ENCODE results near the gene C17orf75. TPM values are rescaled to one million over a fixed set of nuclear protein-coding genes. Genes with fewer than 3 reads are reported as not detected.

Gene C17orf75
- total RNA-seq, 1 donor from 2014 or later = 19.4 TPM

DNA sequence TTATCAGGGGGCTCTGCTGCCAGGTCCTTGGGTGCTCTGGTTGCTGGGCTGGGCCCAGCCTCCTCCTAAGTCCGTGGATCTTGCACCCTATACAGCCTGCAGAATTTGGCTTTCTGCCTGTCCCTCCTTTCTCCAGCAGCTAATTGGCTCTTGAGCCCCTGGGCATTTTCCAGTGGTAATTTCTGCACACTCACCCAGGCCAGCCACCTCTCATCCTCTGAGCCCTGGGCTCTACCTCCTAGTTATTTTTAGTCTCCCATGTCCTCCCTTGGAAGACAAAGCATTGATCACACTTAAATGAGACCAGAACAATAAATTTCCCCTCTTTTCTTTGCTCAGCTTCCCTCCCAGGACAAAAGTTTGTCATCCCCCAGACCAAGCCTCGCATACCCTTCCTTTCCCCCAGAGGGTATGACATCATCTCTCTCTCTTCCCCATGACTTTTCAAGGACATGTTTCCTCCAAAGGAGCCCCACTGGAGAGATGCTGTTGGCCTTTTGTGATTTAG, 38.1 kb downstream of the C17orf75 start:
- Mint-ChIP-seq H3K36me3 (ENCODE audit: unreplicated experiment) (no peaks in the 10 kb centered on the region), H3K9me3 (ENCODE audit: unreplicated experiment) (no peaks in the 10 kb centered on the region), H3K27me3 (ENCODE audit: unreplicated experiment) (peaks cover 3% of the 10 kb centered on the region), H3K4me1 (ENCODE audit: unreplicated experiment) (peaks cover 15% of the 10 kb centered on the region), H3K4me3 (ENCODE audit: unreplicated experiment) (no peak overlapping the region), H3K27ac (ENCODE audit: unreplicated experiment) (no peak overlapping the region)
- DNase-seq (ENCODE audit: extremely low spot score, unreplicated experiment) = no peak
- no peak for TF ChIP-seq CTCF (IDR thresholded peaks at IDR 0.05)

GRCh38 chr17:32302860-32303649, 38.9 kb downstream of the C17orf75 start:
- H3K9me3 Mint-ChIP-seq (ENCODE audit: unreplicated experiment) = no peaks in the 10 kb centered on the region
- no peaks in the 10 kb centered on the region for H3K36me3 Mint-ChIP-seq (ENCODE audit: unreplicated experiment)
- peaks cover 3% of the 10 kb centered on the region for H3K27me3 Mint-ChIP-seq (ENCODE audit: unreplicated experiment)
- no peak for TF ChIP-seq CTCF (IDR thresholded peaks at IDR 0.05)
- peaks cover 15% of the 10 kb centered on the region for H3K4me1 Mint-ChIP-seq (ENCODE audit: unreplicated experiment)
- H3K4me3 Mint-ChIP-seq (ENCODE audit: unreplicated experiment) = no peak overlapping the region
- H3K27ac Mint-ChIP-seq (ENCODE audit: unreplicated experiment) = no peak overlapping the region
- DNase-seq (ENCODE audit: extremely low spot score, unreplicated experiment) = no peak

- Mint-ChIP-seq H3K27ac (ENCODE audit: unreplicated experiment) (no peak overlapping the region), H3K4me3 (ENCODE audit: unreplicated experiment) (no peak overlapping the region), H3K27me3 (ENCODE audit: unreplicated experiment) (no peaks in the 10 kb centered on the region), H3K4me1 (ENCODE audit: unreplicated experiment) (peaks cover 15% of the 10 kb centered on the region), H3K36me3 (ENCODE audit: unreplicated experiment) (no peaks in the 10 kb centered on the region), H3K9me3 (ENCODE audit: unreplicated experiment) (no peaks in the 10 kb centered on the region)
- TF ChIP-seq CTCF (IDR thresholded peaks at IDR 0.05) = no peak
- DNase-seq (ENCODE audit: extremely low spot score, unreplicated experiment) = no peak
Measured at GRCh38 chr17:32302037-32302436, 39.9 kb downstream of the C17orf75 start.

GRCh38 chr17:32299580-32300164, 42.3 kb downstream of the C17orf75 start:
- Mint-ChIP-seq H3K9me3 (ENCODE audit: unreplicated experiment) (no peaks in the 10 kb centered on the region), H3K27ac (ENCODE audit: unreplicated experiment) (no peak overlapping the region), H3K36me3 (ENCODE audit: unreplicated experiment) (no peaks in the 10 kb centered on the region), H3K4me1 (ENCODE audit: unreplicated experiment) (peaks cover 15% of the 10 kb centered on the region), H3K27me3 (ENCODE audit: unreplicated experiment) (no peaks in the 10 kb centered on the region), H3K4me3 (ENCODE audit: unreplicated experiment) (no peak overlapping the region)
- TF ChIP-seq CTCF (IDR thresholded peaks at IDR 0.05) = no peak
- no peak for DNase-seq (ENCODE audit: extremely low spot score, unreplicated experiment)

All from osteocyte (in vitro differentiated cells).